ENCODE data around the gene TMEM8B. TPM values are rescaled to one million over a fixed set of nuclear protein-coding genes. Genes with fewer than 3 reads are reported as not detected.

TMEM8B gene
- total RNA-seq, 1 experiment from 2014 or later, result 9.3 TPM

- Histone ChIP-seq H2BK20ac (ENCODE audit: low read depth, low read length, poor library complexity, severe bottlenecking) (no peak overlapping the region), H3K79me2 (ENCODE audit: insufficient read depth, low read length) (no peaks in the 10 kb centered on the region), H2BK15ac (ENCODE audit: low read depth, low read length) (no peak overlapping the region), H3K23me2 (ENCODE audit: insufficient read length, low read depth, low read length, poor library complexity, severe bottlenecking) (no peaks in the 10 kb centered on the region), H3K23ac (ENCODE audit: insufficient read length, low read depth, low read length) (no peak overlapping the region), H2BK5ac (ENCODE audit: insufficient read length, low read length) (no peak overlapping the region), H3T11ph (ENCODE audit: low read length) (no peak overlapping the region), H4K20me1 (ENCODE audit: control insufficient read depth, insufficient read depth, insufficient read length) (no peaks in the 10 kb centered on the region), H3K4ac (ENCODE audit: low read depth, low read length) (no peak overlapping the region), H2BK120ac (ENCODE audit: low read depth, low read length, poor library complexity, severe bottlenecking) (no peak overlapping the region), H3K27me3 (ENCODE audit: insufficient read depth, low read length) (no peaks in the 10 kb centered on the region), H3K4me1 (ENCODE audit: insufficient read depth, low read length) (no peaks in the 10 kb centered on the region), H2AK5ac (ENCODE audit: insufficient read length, low read length) (no peak overlapping the region), H3K9ac (ENCODE audit: extremely low read depth, insufficient read length, low read length) (no peak overlapping the region), H3K56ac (ENCODE audit: insufficient read length, low read depth, low read length) (no peak overlapping the region), H4K8ac (replicated peaks; ENCODE audit: insufficient read length, low read depth, low read length) (no peak overlapping the region), H3K27ac (ENCODE audit: insufficient read length, low read depth, low read length) (no peak overlapping the region), H3K9me3 (ENCODE audit: control insufficient read depth, low read depth, low read length) (no peaks in the 10 kb centered on the region), H3K14ac (ENCODE audit: insufficient read depth, low read length) (no peak overlapping the region), H3K18ac (ENCODE audit: insufficient read length, low read depth, low read length) (no peak overlapping the region), H3K4me2 (ENCODE audit: insufficient read depth, insufficient read length, low read length) (no peak overlapping the region), H4K5ac (ENCODE audit: insufficient read length, low read depth, low read length) (no peak overlapping the region), H2BK12ac (ENCODE audit: insufficient read length, low read depth, low read length) (no peak overlapping the region), H3K79me1 (ENCODE audit: insufficient read depth, low read depth, low read length, poor library complexity, severe bottlenecking) (no peaks in the 10 kb centered on the region), H2AFZ (ENCODE audit: low read length) (no peak overlapping the region), H4K91ac (ENCODE audit: insufficient read length, low read depth, low read length) (no peak overlapping the region)
- H3K36me3 Mint-ChIP-seq (ENCODE audit: insufficient read depth in 1 of 3, low read depth in 3 of 3), result no peaks in the 10 kb centered on the region
- no peak for DNase-seq
- TF ChIP-seq CTCF (conservative IDR thresholded peaks at IDR 0.05), result no peak
- no peak overlapping the region for H3K27ac Mint-ChIP-seq
- no peak overlapping the region for H3K4me3 Mint-ChIP-seq
- peaks cover 28% of the 10 kb centered on the region for H3K27me3 Mint-ChIP-seq (ENCODE audit: low read depth)
- no peaks in the 10 kb centered on the region for H3K9me3 Mint-ChIP-seq
- H3K4me1 Mint-ChIP-seq, result peaks cover 3 to 4% of the 10 kb centered on the region in 2 experiments
- WGBS (ENCODE audit: extremely low coverage, insufficient read length, low lambda C conversion rate), result no CpG with 5 or more reads among the region's 3 CpGs
Observed at GRCh38 chr9:35856206-35856605, 27.2 kb downstream of the TMEM8B start.
